Fibroblast of lung (primary cell): Measurements from ENCODE around the gene BACE1.

Source experiments
- CTCF ChIP-seq, 2 donors: IDR thresholded peaks in 1 of 2; conservative IDR thresholded peaks in 1 of 2; 1 replicate in 1 of 2; 2 replicates in 1 of 2; pipeline ENCODE4 v1.5.1; 2011 to 2012; ENCODE audit warnings: low read length in 2 of 2, control low read depth in 1 of 2, inconsistent platforms in 1 of 2, low read depth in 1 of 2, mild to moderate bottlenecking in 1 of 2
- EZH2 ChIP-seq: IDR thresholded peaks from 2 replicates; pipeline ENCODE4 v1.5.1; 2012; ENCODE audit warnings: low read length, control low read depth, mild to moderate bottlenecking; ENCODE audit errors: missing control alignments

DNA sequence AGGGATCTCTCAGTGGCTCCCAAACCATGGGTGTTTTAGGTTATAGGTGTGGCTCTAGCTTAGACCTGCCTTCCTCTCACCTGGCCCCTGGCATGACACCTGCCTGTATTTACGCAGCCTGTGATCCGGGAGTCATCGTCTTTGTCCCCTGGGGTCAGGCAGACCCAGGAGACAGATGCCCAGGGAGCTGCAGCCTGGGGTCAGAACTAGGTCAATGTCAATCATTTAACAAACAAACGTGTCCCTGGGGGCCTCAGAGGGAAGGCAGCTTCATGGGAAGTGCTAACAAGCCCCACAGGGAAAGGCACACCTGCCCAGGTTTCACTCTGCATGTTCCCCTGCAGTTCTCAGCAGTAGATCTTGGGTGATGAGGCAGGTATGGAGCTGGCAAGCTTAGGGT is 13.0 kb downstream of the BACE1 start:
- TF ChIP-seq EZH2, result no peak
- no peak for TF ChIP-seq CTCF (conservative IDR thresholded peaks at IDR 0.05 in 1 of 2, IDR thresholded peaks at IDR 0.05 in 1 of 2; ENCODE audit: low read depth in 1 of 2, low read length in 2 of 2)
